Measurements from ENCODE around the gene TBC1D20.

The TBC1D20 gene

DNA sequence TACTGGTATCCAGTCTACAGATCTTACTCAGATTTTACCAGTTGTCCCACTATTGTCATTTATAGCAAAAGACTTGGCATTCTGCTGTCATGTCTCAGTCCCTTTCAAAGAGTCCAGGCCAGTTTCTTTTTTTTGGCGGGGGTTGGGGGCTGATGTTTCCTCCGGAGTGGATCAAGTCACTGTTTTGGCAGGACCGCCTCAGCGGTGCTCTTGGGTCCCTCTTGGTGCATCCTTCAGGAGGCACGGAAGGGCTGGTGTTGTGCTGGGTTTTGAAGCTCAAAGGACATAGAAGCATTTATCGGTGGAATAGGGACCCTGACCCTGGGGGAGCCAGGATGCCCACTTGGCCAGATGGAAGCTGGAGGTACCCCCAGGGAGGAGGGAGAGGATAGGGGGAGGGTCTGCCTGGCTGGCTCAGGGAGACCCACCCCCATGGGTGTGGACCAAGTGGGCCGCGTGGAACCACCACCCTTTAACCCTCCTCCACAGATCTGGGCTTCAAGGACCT lies 43.4 kb downstream of the TBC1D20 start:
- no peak for DNase-seq

DNA sequence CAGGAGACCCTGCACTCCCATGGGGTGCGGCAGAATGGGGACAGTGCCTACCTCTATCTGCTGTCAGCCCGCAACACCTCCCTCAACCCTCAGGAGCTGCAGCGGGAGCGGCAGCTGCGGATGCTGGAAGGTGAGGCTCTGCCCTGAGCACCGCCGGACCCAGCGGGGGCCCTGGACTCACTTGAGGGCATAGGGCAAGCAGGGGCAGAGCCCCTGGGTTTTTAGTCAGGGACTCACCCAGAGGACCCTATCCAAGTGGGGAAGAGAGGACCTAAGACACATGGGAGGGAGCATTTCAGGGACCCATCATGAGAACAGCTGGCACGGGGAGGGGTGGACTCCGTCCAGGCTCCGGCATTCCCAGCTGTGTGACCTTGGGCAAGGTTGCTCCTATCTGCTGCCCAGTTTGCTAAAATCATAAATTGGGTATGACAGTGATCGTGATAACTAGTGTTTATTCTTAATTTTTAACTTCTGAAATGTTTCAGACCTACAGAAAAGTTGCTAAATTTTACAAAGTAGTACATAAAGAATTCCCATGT lies 44.5 kb downstream of the TBC1D20 start:
- DNase-seq = no peak

GRCh38 chr20:416950-417800 lies 45.2 kb downstream of the TBC1D20 start:
- DNase-seq = no peak

- no peak for DNase-seq
Observed at GRCh38 chr20:415820-416322, 46.5 kb downstream of the TBC1D20 start.

DNA sequence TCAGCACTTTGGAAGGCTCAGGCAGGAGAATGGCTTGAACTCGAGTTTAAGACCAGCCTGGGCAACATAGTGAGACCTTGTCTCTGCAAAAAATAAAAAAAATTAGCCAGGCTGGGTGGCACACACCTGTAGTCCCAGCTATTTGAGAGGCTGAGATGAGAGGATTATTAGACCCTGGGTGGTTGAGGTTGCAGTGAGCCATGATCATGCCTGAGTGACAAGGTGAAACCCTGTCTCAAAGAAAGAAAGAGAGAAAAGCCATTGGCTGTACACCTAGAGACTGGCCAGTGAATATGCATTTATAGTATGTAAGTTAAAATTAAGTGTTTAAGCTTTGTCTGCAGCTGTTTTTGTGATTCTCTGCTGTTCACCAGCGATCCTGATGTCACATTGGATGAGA lies 48.2 kb downstream of the TBC1D20 start:
- no peak for DNase-seq

- DNase-seq = no peak
Observed at GRCh38 chr20:412081-412480, 50.3 kb downstream of the TBC1D20 start.

- DNase-seq = peak; percentile 85
Observed at GRCh38 chr20:409697-410559, 52.4 kb downstream of the TBC1D20 start.

GRCh38 chr20:408843-409696 lies 53.3 kb downstream of the TBC1D20 start:
- DNase-seq = peak; percentile 45

DNA sequence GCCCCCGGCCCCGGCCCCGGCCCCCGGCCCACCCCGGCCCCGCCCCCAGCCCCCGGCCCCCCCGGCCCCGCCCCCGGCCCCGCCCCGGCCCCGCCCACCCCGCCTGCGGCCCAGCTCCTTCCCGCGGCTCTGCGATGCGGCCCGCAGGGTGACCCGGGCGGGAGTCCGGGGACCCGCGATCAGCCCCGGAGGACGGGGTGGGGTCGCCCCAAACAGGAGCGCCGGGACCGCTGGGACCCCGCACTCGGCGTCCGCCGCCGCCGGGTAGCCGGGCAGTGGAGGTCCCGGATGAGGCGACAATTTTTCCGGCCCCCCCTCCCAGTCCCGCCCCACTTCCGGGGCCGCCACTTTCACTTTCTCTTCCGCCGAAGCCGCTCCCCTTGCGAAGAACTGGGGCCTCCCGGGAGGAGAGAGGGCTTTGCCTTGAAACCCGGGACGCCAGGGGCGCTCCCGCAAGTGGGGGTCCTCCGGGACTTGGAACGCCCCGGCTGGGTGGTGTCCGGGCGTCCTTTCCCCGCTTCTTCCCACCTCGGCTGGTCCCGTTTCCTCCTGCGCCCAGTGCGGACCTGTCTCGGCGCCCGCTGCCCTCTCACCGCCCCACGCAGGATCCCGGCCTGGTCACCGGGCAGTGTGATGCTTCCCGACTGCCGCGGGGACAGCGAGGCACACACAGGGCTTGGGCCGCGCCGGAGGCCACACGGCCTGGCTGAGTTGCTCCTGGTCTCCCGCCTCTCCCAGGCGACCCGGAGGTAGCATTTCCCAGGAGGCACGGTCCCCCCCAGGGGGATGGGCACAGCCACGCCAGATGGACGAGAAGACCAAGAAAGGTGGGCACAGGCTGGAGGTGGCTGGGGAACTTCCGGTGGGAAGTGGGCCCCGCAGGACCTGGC lies 54.1 kb downstream of the TBC1D20 start, which contains the start of gene RBCK1:
Gene RBCK1, plus strand, starts transcription at position 347 of the 890 bp plus-strand sequence. Its CDS starts 459 bp downstream, at position 806.
- DNase-seq = peak; percentile 87

DNA sequence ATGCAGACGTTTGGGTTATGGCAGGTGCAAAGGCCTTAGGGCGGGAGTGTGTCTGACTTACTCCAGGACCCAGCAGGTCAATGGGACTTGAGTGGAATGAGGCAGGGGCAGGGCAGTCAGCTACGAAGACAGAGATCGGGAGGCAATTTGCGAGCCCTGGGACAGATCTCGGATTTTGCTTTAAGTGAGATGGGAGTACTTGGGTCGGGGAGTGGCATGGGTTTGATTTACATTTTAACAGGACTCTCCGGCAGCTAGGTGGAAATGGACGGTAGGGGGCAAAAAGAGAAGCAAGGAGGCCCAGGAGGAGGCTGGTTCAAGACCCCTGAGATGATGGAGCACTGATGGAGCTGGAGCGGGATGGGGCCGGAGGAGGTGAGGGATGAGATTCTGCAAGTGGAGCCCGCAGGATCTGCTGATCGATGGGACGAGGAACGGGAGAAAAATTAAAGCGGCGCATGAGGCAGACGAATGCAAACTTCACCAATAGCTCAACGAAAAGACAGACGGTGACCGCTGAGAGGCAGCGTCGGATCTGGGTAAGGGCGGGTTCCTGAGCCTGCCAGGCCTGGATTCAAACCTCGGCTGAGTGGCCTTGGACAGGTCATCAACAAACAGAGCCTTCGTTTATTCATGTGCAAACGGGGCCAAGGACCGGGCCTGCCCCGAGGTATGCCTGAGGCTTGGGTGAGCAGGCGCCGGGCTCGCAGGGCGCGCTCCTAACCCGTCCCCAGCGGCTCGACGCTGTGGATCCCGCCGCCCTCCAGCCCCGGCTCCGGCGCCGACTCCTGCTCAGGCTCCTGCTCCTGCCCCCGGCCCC lies 55.0 kb downstream of the TBC1D20 start:
- peak; percentile 86 for DNase-seq

DNA sequence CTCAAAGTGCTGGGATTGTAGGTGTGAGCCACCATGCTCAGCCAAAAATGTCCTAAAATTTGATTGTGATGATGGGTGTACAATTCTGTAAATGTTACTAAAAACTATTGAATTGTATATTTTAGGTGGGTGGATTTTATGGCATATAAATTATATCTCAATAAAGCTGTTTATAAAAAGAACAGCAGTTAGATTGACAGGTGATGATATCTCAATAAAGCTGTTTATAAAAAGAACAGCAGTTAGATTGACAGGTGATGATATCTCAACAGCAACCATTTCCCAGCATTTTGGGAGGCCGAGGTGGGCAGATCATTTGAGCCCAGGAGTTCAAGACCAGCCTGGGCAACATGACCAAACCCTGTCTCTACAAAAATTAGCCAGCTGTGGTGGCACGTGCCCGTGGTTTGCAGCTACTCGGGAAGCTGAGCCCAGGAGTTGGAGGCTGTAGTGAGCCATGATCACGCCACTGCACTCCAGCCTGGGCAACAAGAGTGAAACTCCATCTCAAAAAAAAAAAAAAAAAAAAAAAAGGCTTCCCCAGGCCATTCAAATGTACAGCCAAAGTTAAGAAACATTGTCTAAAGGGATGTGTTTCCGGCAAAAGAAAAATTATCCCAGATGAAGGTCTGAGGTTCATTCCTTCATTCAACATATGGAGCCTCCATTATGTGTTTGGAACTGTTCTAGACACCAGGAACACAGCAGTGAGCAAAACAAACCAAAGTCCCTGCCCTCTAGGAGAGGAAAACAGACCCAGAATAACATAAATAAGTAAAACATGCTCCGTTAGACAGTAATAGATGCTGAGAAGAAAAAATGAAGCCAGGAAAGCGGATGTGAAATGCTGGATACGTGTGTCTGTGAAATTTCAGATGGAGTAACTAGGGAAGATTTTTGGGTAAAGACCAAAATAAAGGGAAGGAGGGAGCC lies 55.9 kb downstream of the TBC1D20 start:
- peak; percentile 28 for DNase-seq

- DNase-seq = no peak
Observed at GRCh38 chr20:404088-404487, 58.2 kb downstream of the TBC1D20 start.

DNA sequence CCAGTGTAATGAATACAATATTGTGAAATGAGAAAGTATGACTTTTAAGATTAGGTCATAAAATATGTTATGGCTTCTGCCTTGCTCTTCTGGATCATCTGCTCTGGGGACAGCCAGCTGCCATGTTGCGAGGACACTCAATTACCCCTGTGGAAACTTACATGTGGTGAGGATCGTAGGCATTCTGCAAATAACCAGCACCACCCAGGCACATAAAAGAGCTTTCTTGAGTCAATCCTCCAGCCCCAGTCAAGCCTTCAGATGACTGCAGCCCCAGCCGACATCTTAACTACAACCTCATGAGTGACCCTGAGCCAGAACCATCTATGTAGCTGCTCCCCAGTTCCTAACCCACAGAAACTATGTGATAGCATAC lies 58.8 kb downstream of the TBC1D20 start:
- DNase-seq = no peak

- DNase-seq = no peak
Observed at GRCh38 chr20:402898-403581, 59.3 kb downstream of the TBC1D20 start.

GRCh38 chr20:402496-402885 lies 59.8 kb downstream of the TBC1D20 start:
- no peak for DNase-seq

DNA sequence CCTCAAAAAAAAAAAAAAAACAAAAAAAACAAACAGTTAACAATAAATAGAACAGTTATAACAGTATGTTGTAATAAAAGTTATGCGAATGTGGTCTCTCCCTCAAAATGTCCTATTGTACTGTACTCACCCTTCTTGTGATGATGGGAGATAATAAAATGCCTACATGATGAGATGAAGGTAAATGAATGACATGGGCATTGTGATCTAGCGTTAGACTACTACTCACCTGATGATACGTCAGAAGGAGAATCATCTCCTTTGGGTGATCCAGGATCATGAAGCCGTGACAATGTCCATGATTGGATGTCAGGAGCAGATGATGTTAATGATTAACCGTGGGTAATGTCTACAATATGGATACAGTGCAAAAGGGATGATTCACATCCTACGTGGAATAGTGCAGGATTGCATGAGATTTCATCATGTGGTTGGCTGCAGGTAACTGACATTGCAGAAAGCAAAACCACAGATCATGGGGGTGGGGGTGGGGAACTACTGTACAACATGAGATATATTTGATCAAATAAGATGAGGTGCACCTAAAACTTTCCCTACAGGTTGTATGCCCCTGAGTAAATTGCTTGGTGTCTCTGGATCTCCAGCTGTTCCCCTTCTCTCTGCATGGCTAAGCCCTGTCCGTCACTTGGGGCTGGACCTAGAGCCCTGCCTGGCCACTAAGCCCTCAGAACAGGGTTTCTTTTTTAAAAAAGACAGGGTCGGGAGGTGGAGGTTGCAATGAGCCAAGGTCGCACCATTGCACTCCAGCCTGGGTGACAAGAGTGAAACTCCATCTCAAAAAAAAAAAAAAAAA lies 60.4 kb downstream of the TBC1D20 start:
- no peak for DNase-seq
